Mucosa of descending colon (tissue), 3 donors: ENCODE results near the gene B3GNT9. TPM values are rescaled to one million over a fixed set of nuclear protein-coding genes. Genes with fewer than 3 reads are reported as not detected.

Experiments used
- ATAC-seq: fragments of 200-7000 bp; cut with Tn5 transposase; one replicate; pipeline ENCODE4 v1.9.1; 2020; ENCODE audit warnings: mild to moderate bottlenecking, moderate library complexity
- DNase-seq, 3 donors: peaks; one replicate each; pipeline ENCODE4 v3.0.0-alpha.2; 2020
- H3K36me3 ChIP-seq: fragments of 200-600 bp; one replicate; pipeline ENCODE4 v1.8.0; 2021; ENCODE audit warnings: low read depth, mild to moderate bottlenecking
- H3K4me1 ChIP-seq: fragments of 200-600 bp; one replicate; pipeline ENCODE4 v1.8.0; 2021; ENCODE audit warnings: low read depth, mild to moderate bottlenecking
- H3K4me3 ChIP-seq: fragments of 200-600 bp; one replicate; pipeline ENCODE4 v1.8.0; 2021; ENCODE audit warnings: mild to moderate bottlenecking
- H3K9me3 ChIP-seq: fragments of 200-600 bp; one replicate; pipeline ENCODE4 v1.8.0; 2021; ENCODE audit warnings: mild to moderate bottlenecking
- CTCF ChIP-seq: fragments of 200-600 bp; IDR thresholded peaks from one replicate; pipeline ENCODE4 v1.8.0; 2022; ENCODE audit warnings: antibody characterized with exemption, mild to moderate bottlenecking
- intact Hi-C, 2 donors: fragments of 100-400 bp; cut with DNase I in 1 of 2; cut with micrococcal nuclease in 1 of 2; formaldehyde crosslinking; loops; one replicate each; pipeline versions ENCODE4 v1.11.0 to v1.11.1; 2022; cut with DNase I, micrococcal nuclease
- total RNA-seq, 3 donors: library from RNA; stranded (reverse); fragmentation: NEBNext Ultra II Directional in 2 of 3; extraction: Animal tissue kit (Norgen Biotek cat#: 25700) in 2 of 3; gene quantifications; one replicate each; pipeline versions ENCODE4 v1.2.1 to v1.2.4, GENCODE V29; 2021 to 2023
- donor health status: DM: no; HTN: no; CAD: no; lungs with moderate emphysema.
- donor health status: DM: no; HTN: no; CAD: no.
- donor health status: DM: no; HTN: yes; CAD: no.

The B3GNT9 gene
- total RNA-seq, 3 donors from 2014 or later, result 1.5 to 8.4 (median 4.0) TPM

GRCh38 chr16:67149276-67150046, 1.3 kb downstream of the B3GNT9 start:
- ATAC-seq, result no peak
- H3K4me3 ChIP-seq, result no peak overlapping the region
- no peaks in the 10 kb centered on the region for H3K9me3 ChIP-seq
- peaks cover 13% of the 10 kb centered on the region for H3K36me3 ChIP-seq
- no peak for DNase-seq
- intact Hi-C loops, result loop anchor here in 1 of 2 donors (10.0 kb wide), 1 partner anchor 195 kb away; no protein-coding TSS in a partner anchor
- H3K4me1 ChIP-seq, result peaks cover 12% of the 10 kb centered on the region
- TF ChIP-seq CTCF, result no peak

- no peak for ATAC-seq
- no peak for DNase-seq
- Histone ChIP-seq H3K36me3 (peaks cover 13% of the 10 kb centered on the region), H3K9me3 (no peaks in the 10 kb centered on the region), H3K4me1 (peaks cover 10% of the 10 kb centered on the region), H3K4me3 (no peak overlapping the region)
- intact Hi-C loops, result no loop called here
- no peak for TF ChIP-seq CTCF
Observed at GRCh38 chr16:67148656-67149275, 2.0 kb downstream of the B3GNT9 start.

- no peak for TF ChIP-seq CTCF
- Histone ChIP-seq H3K4me3 (no peak overlapping the region), H3K36me3 (peaks cover 13% of the 10 kb centered on the region), H3K4me1 (peaks cover 10% of the 10 kb centered on the region), H3K9me3 (no peaks in the 10 kb centered on the region)
- intact Hi-C loops, result no loop called here
- ATAC-seq, result no peak
- DNase-seq, result no peak
Observed at GRCh38 chr16:67148221-67148620, 2.6 kb downstream of the B3GNT9 start.

GRCh38 chr16:67147437-67148140, 3.2 kb downstream of the B3GNT9 start:
- H3K4me3 ChIP-seq, result no peak overlapping the region
- ATAC-seq (no peak), DNase-seq (no peak)
- peaks cover 10% of the 10 kb centered on the region for H3K4me1 ChIP-seq
- intact Hi-C loops, result no loop called here
- H3K36me3 ChIP-seq, result peaks cover 13% of the 10 kb centered on the region
- TF ChIP-seq CTCF, result no peak
- H3K9me3 ChIP-seq, result no peaks in the 10 kb centered on the region

GRCh38 chr16:67146523-67147357, 4.1 kb downstream of the B3GNT9 start:
- DNase-seq (no peak), ATAC-seq (no peak)
- no peak overlapping the region for H3K4me3 ChIP-seq
- intact Hi-C loops, result no loop called here
- peaks cover 15% of the 10 kb centered on the region for H3K36me3 ChIP-seq
- no peaks in the 10 kb centered on the region for H3K9me3 ChIP-seq
- H3K4me1 ChIP-seq, result peaks cover 10% of the 10 kb centered on the region
- TF ChIP-seq CTCF, result no peak
